ENCODE data around the gene ALDH1A2.

The ALDH1A2 gene

GRCh38 chr15:58017869-58018268 is 47.6 kb downstream of the ALDH1A2 start:
- DNase-seq (ENCODE audit: extremely low read depth, low read depth), result no peak
- TF ChIP-seq CTCF (IDR thresholded peaks at IDR 0.05; ENCODE audit: low read depth, low read length, missing control alignments), result no peak

GRCh38 chr15:58016581-58017175 is 48.8 kb downstream of the ALDH1A2 start:
- no peak for DNase-seq (ENCODE audit: extremely low read depth, low read depth)
- TF ChIP-seq CTCF (IDR thresholded peaks at IDR 0.05; ENCODE audit: low read depth, low read length, missing control alignments), result no peak
- H3K4me3 ChIP-seq (replicated peaks; ENCODE audit: low read depth, low read length), result no peak overlapping the region

More at GRCh38 chr15:58017869-58018268, 47.6 kb downstream of the ALDH1A2 start:
- no peak overlapping the region for H3K4me3 ChIP-seq (replicated peaks; ENCODE audit: low read depth, low read length)

GRCh38 chr15:58015565-58015964 is 49.9 kb downstream of the ALDH1A2 start:
- no peak for TF ChIP-seq CTCF (IDR thresholded peaks at IDR 0.05; ENCODE audit: low read depth, low read length, missing control alignments)
- no peak overlapping the region for H3K4me3 ChIP-seq (replicated peaks; ENCODE audit: low read depth, low read length)
- DNase-seq (ENCODE audit: extremely low read depth, low read depth), result no peak

- no peak for TF ChIP-seq CTCF (IDR thresholded peaks at IDR 0.05; ENCODE audit: low read depth, low read length, missing control alignments)
- H3K4me3 ChIP-seq (replicated peaks; ENCODE audit: low read depth, low read length), result no peak overlapping the region
- no peak for DNase-seq (ENCODE audit: extremely low read depth, low read depth)
Observed at GRCh38 chr15:58014470-58014869, 51.0 kb downstream of the ALDH1A2 start.

- DNase-seq (ENCODE audit: extremely low read depth, low read depth), result no peak
- H3K4me3 ChIP-seq (replicated peaks; ENCODE audit: low read depth, low read length), result no peak overlapping the region
- TF ChIP-seq CTCF (IDR thresholded peaks at IDR 0.05; ENCODE audit: low read depth, low read length, missing control alignments), result no peak
Observed at GRCh38 chr15:58014040-58014439, 51.5 kb downstream of the ALDH1A2 start.

GRCh38 chr15:58010983-58011382 is 54.5 kb downstream of the ALDH1A2 start:
- no peak for DNase-seq (ENCODE audit: extremely low read depth, low read depth)
- no peak for TF ChIP-seq CTCF (IDR thresholded peaks at IDR 0.05; ENCODE audit: low read depth, low read length, missing control alignments)

GRCh38 chr15:58003810-58004209 is 61.7 kb downstream of the ALDH1A2 start:
- TF ChIP-seq CTCF (IDR thresholded peaks at IDR 0.05; ENCODE audit: low read depth, low read length, missing control alignments), result no peak
- no peak for DNase-seq (ENCODE audit: extremely low read depth, low read depth)
- H3K4me3 ChIP-seq (replicated peaks; ENCODE audit: low read depth, low read length), result no peak overlapping the region

More at GRCh38 chr15:58010983-58011382, 54.5 kb downstream of the ALDH1A2 start:
- H3K4me3 ChIP-seq (replicated peaks; ENCODE audit: low read depth, low read length), result no peak overlapping the region
